ENCODE results near the gene EPS15. TPM values are rescaled to one million over a fixed set of nuclear protein-coding genes. Genes with fewer than 3 reads are reported as not detected.

EPS15 gene
- total and polyA plus RNA-seq, 2 donors (not counting 1 experiment from before 2014, with no cell fraction given): 40.3 to 151 TPM

GRCh38 chr1:51316846-51317120 lies 202.3 kb downstream of the EPS15 start:
- no peak overlapping the region for H3K4me3 ChIP-seq (ENCODE audit: control extremely low read depth in 1 of 5, extremely low read depth in 1 of 5, insufficient read depth in 1 of 5, low read depth in 2 of 5, low read length in 4 of 5)
- Mint-ChIP-seq H3K9me3 (ENCODE audit: insufficient read depth) (no peaks in the 10 kb centered on the region), H3K4me3 (no peak overlapping the region), H3K4me1 (no peaks in the 10 kb centered on the region), H3K27ac (no peak overlapping the region), H3K27me3 (no peaks in the 10 kb centered on the region)
- no peaks in the 10 kb centered on the region for H3K9me3 ChIP-seq (ENCODE audit: control extremely low read depth in 1 of 3, control insufficient read depth in 2 of 3, insufficient read depth in 1 of 3, low read length in 2 of 3)
- H3K79me2 ChIP-seq (ENCODE audit: control insufficient read depth, insufficient read depth, low read length): no peaks in the 10 kb centered on the region
- no peak overlapping the region for H3K4me2 ChIP-seq (replicated peaks; ENCODE audit: low read depth, low read length, poor library complexity, severe bottlenecking)
- no peak overlapping the region for H3K27ac ChIP-seq (ENCODE audit: low read length in 2 of 2)
- intact Hi-C loops (cut with micrococcal nuclease): no loop called here
- POLR2A ChIA-PET: no interaction called here
- H3K27me3 ChIP-seq (replicated peaks in 1 of 4; ENCODE audit: control extremely low read depth in 1 of 4, control insufficient read depth in 3 of 4, insufficient read depth in 4 of 4, low read length in 3 of 4): no peaks in the 10 kb centered on the region
- DNase-seq (no peak), ATAC-seq (ENCODE audit: low read depth) (no peak)
- H3K9ac ChIP-seq (ENCODE audit: low read length): no peak overlapping the region
- 87% methylated on average over 3 of the region's 4 CpGs for WGBS (ENCODE audit: insufficient coverage)
- H3K36me3 ChIP-seq (replicated peaks in 1 of 2; ENCODE audit: control extremely low read depth in 1 of 2, control insufficient read depth in 1 of 2, extremely low read depth in 1 of 2, insufficient read depth in 2 of 2, low read length in 1 of 2): no peaks in the 10 kb centered on the region
- no peak for TF ChIP-seq EZH2 (IDR thresholded peaks at IDR 0.05; ENCODE audit: borderline replicate concordance, insufficient read depth, low read depth, low read length, poor library complexity, severe bottlenecking)
- CTCF ChIA-PET: no interaction called here
- H4K20me1 ChIP-seq (ENCODE audit: control insufficient read depth, insufficient read depth, low read length, poor library complexity, severe bottlenecking): no peaks in the 10 kb centered on the region
- H3K4me1 ChIP-seq (ENCODE audit: control insufficient read depth in 2 of 2, insufficient read depth in 2 of 2, low read length in 2 of 2): no peaks in the 10 kb centered on the region
- no peak overlapping the region for H2AFZ ChIP-seq (ENCODE audit: insufficient read depth, low read depth, low read length, poor library complexity, severe bottlenecking)

- Histone ChIP-seq H3K4me3 (ENCODE audit: control extremely low read depth in 1 of 5, extremely low read depth in 1 of 5, insufficient read depth in 1 of 5, low read depth in 2 of 5, low read length in 4 of 5) (no peak overlapping the region), H3K27ac (ENCODE audit: low read length in 2 of 2) (no peak overlapping the region), H2AFZ (ENCODE audit: insufficient read depth, low read depth, low read length, poor library complexity, severe bottlenecking) (no peak overlapping the region), H3K36me3 (replicated peaks in 1 of 2; ENCODE audit: control extremely low read depth in 1 of 2, control insufficient read depth in 1 of 2, extremely low read depth in 1 of 2, insufficient read depth in 2 of 2, low read length in 1 of 2) (no peaks in the 10 kb centered on the region), H4K20me1 (ENCODE audit: control insufficient read depth, insufficient read depth, low read length, poor library complexity, severe bottlenecking) (no peaks in the 10 kb centered on the region), H3K79me2 (ENCODE audit: control insufficient read depth, insufficient read depth, low read length) (no peaks in the 10 kb centered on the region), H3K9me3 (ENCODE audit: control extremely low read depth in 1 of 3, control insufficient read depth in 2 of 3, insufficient read depth in 1 of 3, low read length in 2 of 3) (no peaks in the 10 kb centered on the region), H3K9ac (ENCODE audit: low read length) (no peak overlapping the region), H3K4me2 (replicated peaks; ENCODE audit: low read depth, low read length, poor library complexity, severe bottlenecking) (no peak overlapping the region), H3K27me3 (replicated peaks in 1 of 4; ENCODE audit: control extremely low read depth in 1 of 4, control insufficient read depth in 3 of 4, insufficient read depth in 4 of 4, low read length in 3 of 4) (no peaks in the 10 kb centered on the region), H3K4me1 (ENCODE audit: control insufficient read depth in 2 of 2, insufficient read depth in 2 of 2, low read length in 2 of 2) (no peaks in the 10 kb centered on the region)
- CTCF ChIA-PET: no interaction called here
- DNase-seq (no peak), ATAC-seq (ENCODE audit: low read depth) (no peak)
- no peak for TF ChIP-seq EZH2 (IDR thresholded peaks at IDR 0.05; ENCODE audit: borderline replicate concordance, insufficient read depth, low read depth, low read length, poor library complexity, severe bottlenecking)
- TF ChIP-seq, protein P1, sequence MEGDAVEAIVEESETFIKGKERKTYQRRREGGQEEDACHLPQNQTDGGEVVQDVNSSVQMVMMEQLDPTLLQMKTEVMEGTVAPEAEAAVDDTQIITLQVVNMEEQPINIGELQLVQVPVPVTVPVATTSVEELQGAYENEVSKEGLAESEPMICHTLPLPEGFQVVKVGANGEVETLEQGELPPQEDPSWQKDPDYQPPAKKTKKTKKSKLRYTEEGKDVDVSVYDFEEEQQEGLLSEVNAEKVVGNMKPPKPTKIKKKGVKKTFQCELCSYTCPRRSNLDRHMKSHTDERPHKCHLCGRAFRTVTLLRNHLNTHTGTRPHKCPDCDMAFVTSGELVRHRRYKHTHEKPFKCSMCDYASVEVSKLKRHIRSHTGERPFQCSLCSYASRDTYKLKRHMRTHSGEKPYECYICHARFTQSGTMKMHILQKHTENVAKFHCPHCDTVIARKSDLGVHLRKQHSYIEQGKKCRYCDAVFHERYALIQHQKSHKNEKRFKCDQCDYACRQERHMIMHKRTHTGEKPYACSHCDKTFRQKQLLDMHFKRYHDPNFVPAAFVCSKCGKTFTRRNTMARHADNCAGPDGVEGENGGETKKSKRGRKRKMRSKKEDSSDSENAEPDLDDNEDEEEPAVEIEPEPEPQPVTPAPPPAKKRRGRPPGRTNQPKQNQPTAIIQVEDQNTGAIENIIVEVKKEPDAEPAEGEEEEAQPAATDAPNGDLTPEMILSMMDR (IDR thresholded peaks at IDR 0.05): no peak
- WGBS (ENCODE audit: insufficient coverage): 91% methylated on average over 9 of the region's 9 CpGs
- H3K9me3 Mint-ChIP-seq (ENCODE audit: insufficient read depth): no peaks in the 10 kb centered on the region
- no peak overlapping the region for H3K27ac Mint-ChIP-seq
- H3K27me3 Mint-ChIP-seq: no peaks in the 10 kb centered on the region
- POLR2A ChIA-PET: no interaction called here
- H3K4me3 Mint-ChIP-seq: no peak overlapping the region
- H3K4me1 Mint-ChIP-seq: peaks cover 4% of the 10 kb centered on the region
- intact Hi-C loops (cut with micrococcal nuclease): no loop called here
Measured at GRCh38 chr1:51316113-51316845, 202.8 kb downstream of the EPS15 start.

Data from B cell (primary cell).